ENCODE results near the gene SLC7A14. TPM values are rescaled to one million over a fixed set of nuclear protein-coding genes. Genes with fewer than 3 reads are reported as not detected.

The SLC7A14 gene
- total RNA-seq, 1 donor from 2014 or later: 0.07 TPM

- no peak overlapping the region for H3K27ac Mint-ChIP-seq (ENCODE audit: unreplicated experiment)
- H3K4me3 Mint-ChIP-seq: no peak overlapping the region
- no peaks in the 10 kb centered on the region for H3K9me3 Mint-ChIP-seq
- no peaks in the 10 kb centered on the region for H3K4me1 Mint-ChIP-seq
- DNase-seq (ENCODE audit: low read depth, low spot score): peak; percentile 8
- no peaks in the 10 kb centered on the region for H3K36me3 Mint-ChIP-seq (ENCODE audit: low read depth)
- no peaks in the 10 kb centered on the region for H3K27me3 Mint-ChIP-seq (ENCODE audit: low read depth)
- TF ChIP-seq CTCF (conservative IDR thresholded peaks at IDR 0.05): peak; percentile 58
Observed at GRCh38 chr3:170499562-170500156, 86.2 kb downstream of the SLC7A14 start.

GRCh38 chr3:170497207-170498095 is 88.4 kb downstream of the SLC7A14 start:
- Mint-ChIP-seq H3K4me1 (no peaks in the 10 kb centered on the region), H3K27ac (ENCODE audit: unreplicated experiment) (no peak overlapping the region), H3K27me3 (ENCODE audit: low read depth) (no peaks in the 10 kb centered on the region), H3K9me3 (no peaks in the 10 kb centered on the region), H3K4me3 (no peak overlapping the region), H3K36me3 (ENCODE audit: low read depth) (no peaks in the 10 kb centered on the region)
- DNase-seq (ENCODE audit: low read depth, low spot score): no peak
- no peak for TF ChIP-seq CTCF (conservative IDR thresholded peaks at IDR 0.05)

- Mint-ChIP-seq H3K36me3 (ENCODE audit: low read depth) (no peaks in the 10 kb centered on the region), H3K4me1 (no peaks in the 10 kb centered on the region), H3K27me3 (ENCODE audit: low read depth) (no peaks in the 10 kb centered on the region), H3K9me3 (no peaks in the 10 kb centered on the region), H3K27ac (ENCODE audit: unreplicated experiment) (no peak overlapping the region), H3K4me3 (no peak overlapping the region)
- no peak for TF ChIP-seq CTCF (conservative IDR thresholded peaks at IDR 0.05)
- DNase-seq (ENCODE audit: low read depth, low spot score): no peak
Observed at GRCh38 chr3:170496868-170497140, 89.1 kb downstream of the SLC7A14 start.

GRCh38 chr3:170496026-170496867 is 89.6 kb downstream of the SLC7A14 start:
- Mint-ChIP-seq H3K4me1 (no peaks in the 10 kb centered on the region), H3K4me3 (no peak overlapping the region), H3K27ac (ENCODE audit: unreplicated experiment) (no peak overlapping the region), H3K9me3 (no peaks in the 10 kb centered on the region), H3K27me3 (ENCODE audit: low read depth) (no peaks in the 10 kb centered on the region), H3K36me3 (ENCODE audit: low read depth) (no peaks in the 10 kb centered on the region)
- no peak for DNase-seq (ENCODE audit: low read depth, low spot score)
- no peak for TF ChIP-seq CTCF (conservative IDR thresholded peaks at IDR 0.05)

GRCh38 chr3:170494766-170495165 is 91.1 kb downstream of the SLC7A14 start:
- DNase-seq (ENCODE audit: low read depth, low spot score): no peak
- no peaks in the 10 kb centered on the region for H3K27me3 Mint-ChIP-seq (ENCODE audit: low read depth)
- H3K36me3 Mint-ChIP-seq (ENCODE audit: low read depth): no peaks in the 10 kb centered on the region
- no peak overlapping the region for H3K4me3 Mint-ChIP-seq
- H3K4me1 Mint-ChIP-seq: no peaks in the 10 kb centered on the region
- no peaks in the 10 kb centered on the region for H3K9me3 Mint-ChIP-seq
- TF ChIP-seq CTCF (conservative IDR thresholded peaks at IDR 0.05): no peak
- H3K27ac Mint-ChIP-seq (ENCODE audit: unreplicated experiment): no peak overlapping the region

All from neural crest cell (in vitro differentiated cells).